Right lung (tissue), 5 donors: ENCODE data around the gene CLRN3. TPM values are rescaled to one million over a fixed set of nuclear protein-coding genes. Genes with fewer than 3 reads are reported as not detected.

Source experiments
- DNase-seq, 2 donors: peaks; one replicate each; pipeline ENCODE4 v3.0.0-alpha.2; 2013
- polyA plus RNA-seq, 5 donors: library from polyadenylated mRNA; unstranded; fragments of 120-200 nt; gene quantifications; one replicate each; pipeline versions ENCODE4 v1.2.1 to v1.2.3, GENCODE V29; 2013; ENCODE audit warnings: inconsistent platforms in 1 of 5, low replicate concordance in 1 of 5; ENCODE audit not compliant: insufficient read length in 5 of 5, insufficient read depth in 1 of 5

CLRN3 gene
- polyA plus RNA-seq, 5 donors = 0.12 to 0.26 (median 0.15) TPM; not detected in 2

DNA sequence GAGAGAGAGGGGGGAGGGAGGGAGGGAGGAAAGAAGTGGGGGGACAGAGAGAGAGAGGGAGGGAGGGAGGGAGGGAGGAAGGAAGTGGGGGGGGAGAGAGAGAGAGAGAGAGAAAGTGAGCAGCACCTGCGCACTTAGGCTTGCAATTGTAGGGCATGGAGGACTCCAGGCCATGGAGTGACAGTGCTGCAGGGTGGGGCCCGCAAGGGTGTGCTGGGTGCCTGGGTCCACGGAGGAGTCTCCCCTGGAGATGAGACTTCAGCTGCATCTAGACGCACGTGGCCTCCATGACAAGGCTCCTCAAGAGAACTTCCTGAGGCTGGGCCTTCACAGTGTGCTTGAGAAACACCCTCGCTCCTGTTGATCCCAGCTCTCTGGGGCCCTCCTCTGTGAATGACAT is 44.5 kb downstream of the CLRN3 start:
- DNase-seq = no peak

- no peak for DNase-seq
Observed at GRCh38 chr10:127845756-127846155, 47.0 kb downstream of the CLRN3 start.

GRCh38 chr10:127840884-127841283 is 51.9 kb downstream of the CLRN3 start:
- peak; percentile 15 to 18 for DNase-seq

GRCh38 chr10:127836966-127837365 is 55.8 kb downstream of the CLRN3 start:
- peak in 1 of 2 donors; percentile 20 for DNase-seq

- no peak for DNase-seq
Observed at GRCh38 chr10:127836176-127836575, 56.6 kb downstream of the CLRN3 start.

GRCh38 chr10:127834791-127835190 is 58.0 kb downstream of the CLRN3 start:
- no peak for DNase-seq

- DNase-seq = no peak
Observed at GRCh38 chr10:127834221-127834620, 58.5 kb downstream of the CLRN3 start.

GRCh38 chr10:127833804-127834203 is 58.9 kb downstream of the CLRN3 start:
- no peak for DNase-seq

- no peak for DNase-seq
Observed at GRCh38 chr10:127832501-127832900, 60.2 kb downstream of the CLRN3 start.

DNA sequence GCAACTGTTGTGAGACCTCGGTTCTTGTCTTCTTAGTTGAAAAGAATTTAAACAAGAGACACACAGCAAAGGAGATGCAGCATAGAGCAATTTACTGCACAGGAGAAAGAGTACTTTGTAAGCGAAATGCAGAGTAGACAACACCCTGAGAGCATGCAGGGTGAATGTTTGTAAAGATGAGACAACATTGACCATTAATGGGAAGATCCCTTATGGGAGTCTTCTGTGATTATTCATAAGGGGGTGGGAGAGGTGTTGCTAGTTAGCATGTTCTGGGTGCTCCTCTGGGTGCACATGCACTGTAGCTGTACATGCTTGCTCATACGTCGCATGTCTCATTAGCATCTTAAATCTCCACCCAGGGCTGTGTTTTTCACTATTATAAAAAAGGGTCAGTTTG is 62.3 kb downstream of the CLRN3 start:
- no peak for DNase-seq

Other genes with a start within 250 kb of the CLRN3 start
- gene FOXI2, start 155.8 kb downstream of the CLRN3 start, polyA plus RNA-seq = under 1 TPM in 1 of 5 donors, not detected in 4; 0.04 TPM
- gene PTPRE, start 14.2 kb upstream of the CLRN3 start, polyA plus RNA-seq = 10 to 100 TPM in 1 of 5 donors, 1 to 10 TPM in 4; 7.2 to 10.1 (median 7.6) TPM
- gene MKI67, start 233.5 kb upstream of the CLRN3 start, polyA plus RNA-seq = 10 to 100 TPM; 32.7 to 96.8 (median 49.7) TPM